Esophagus squamous epithelium (tissue), 4 donors: ENCODE results near the gene L3MBTL2.

Experiments
- POLR2A ChIP-seq, 4 donors: fragments of 450-650 bp; IDR thresholded peaks; one replicate each; pipeline ENCODE4 v1.6.1; 2017; ENCODE audit warnings: antibody characterized with exemption in 4 of 4, mild to moderate bottlenecking in 4 of 4, moderate library complexity in 3 of 4
- TF ChIP-seq, protein P1 (sequence below), 6 experiments: fragments of 450-650 bp in 4 of 6; fragments of 200-600 bp in 2 of 6; sonication (generic) in 2 of 6; IDR thresholded peaks; one replicate each; pipeline ENCODE4 v1.5.1; 2016 to 2019; ENCODE audit warnings: antibody characterized with exemption in 6 of 6, mild to moderate bottlenecking in 4 of 6, moderate library complexity in 4 of 6

DNA sequence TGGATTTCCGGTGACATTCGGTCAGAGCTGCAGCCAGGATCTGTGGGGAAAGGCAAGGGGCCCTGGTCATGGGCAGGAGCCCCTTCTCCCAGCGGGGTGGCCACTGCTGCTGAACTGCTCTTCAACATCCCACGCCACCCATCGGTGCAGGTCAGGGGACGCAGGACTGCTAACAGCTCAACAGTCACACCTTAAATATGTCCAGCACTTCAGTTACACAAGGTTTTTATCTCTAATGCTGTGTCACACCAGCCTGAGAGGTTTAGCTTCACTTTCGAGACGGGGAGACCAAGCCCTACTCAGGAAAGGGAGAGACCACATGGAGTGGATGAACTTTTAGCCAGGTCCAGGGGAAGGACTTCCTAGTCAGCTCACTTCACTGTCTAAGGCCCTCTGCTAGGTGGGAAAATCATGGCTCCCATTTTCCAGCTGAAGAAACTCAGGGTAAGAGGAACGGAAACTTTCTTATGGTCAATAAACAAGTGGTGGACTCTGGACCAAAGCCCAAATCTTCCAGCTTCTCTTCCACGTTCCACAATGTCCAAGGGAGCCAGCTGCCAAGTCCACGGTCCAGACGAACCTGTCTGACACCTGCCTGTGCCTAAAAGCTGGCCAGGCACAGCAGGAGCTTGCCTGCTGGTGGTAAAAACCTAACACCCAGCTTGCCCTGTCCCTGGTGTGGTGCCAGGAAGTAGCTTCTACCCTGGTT, 56.6 kb downstream of the L3MBTL2 start:
- no peak for TF ChIP-seq POLR2A (IDR thresholded peaks at IDR 0.05)
- TF ChIP-seq, protein P1, sequence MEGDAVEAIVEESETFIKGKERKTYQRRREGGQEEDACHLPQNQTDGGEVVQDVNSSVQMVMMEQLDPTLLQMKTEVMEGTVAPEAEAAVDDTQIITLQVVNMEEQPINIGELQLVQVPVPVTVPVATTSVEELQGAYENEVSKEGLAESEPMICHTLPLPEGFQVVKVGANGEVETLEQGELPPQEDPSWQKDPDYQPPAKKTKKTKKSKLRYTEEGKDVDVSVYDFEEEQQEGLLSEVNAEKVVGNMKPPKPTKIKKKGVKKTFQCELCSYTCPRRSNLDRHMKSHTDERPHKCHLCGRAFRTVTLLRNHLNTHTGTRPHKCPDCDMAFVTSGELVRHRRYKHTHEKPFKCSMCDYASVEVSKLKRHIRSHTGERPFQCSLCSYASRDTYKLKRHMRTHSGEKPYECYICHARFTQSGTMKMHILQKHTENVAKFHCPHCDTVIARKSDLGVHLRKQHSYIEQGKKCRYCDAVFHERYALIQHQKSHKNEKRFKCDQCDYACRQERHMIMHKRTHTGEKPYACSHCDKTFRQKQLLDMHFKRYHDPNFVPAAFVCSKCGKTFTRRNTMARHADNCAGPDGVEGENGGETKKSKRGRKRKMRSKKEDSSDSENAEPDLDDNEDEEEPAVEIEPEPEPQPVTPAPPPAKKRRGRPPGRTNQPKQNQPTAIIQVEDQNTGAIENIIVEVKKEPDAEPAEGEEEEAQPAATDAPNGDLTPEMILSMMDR (IDR thresholded peaks at IDR 0.05): no peak
